ENCODE data around the gene CCDC82. TPM values are rescaled to one million over a fixed set of nuclear protein-coding genes. Genes with fewer than 3 reads are reported as not detected.
A peak's percentile ranks its signal among the peaks of the same experiment; 100 is the strongest.

CCDC82 gene
- total RNA-seq, 1 experiment from 2014 or later = 25.3 TPM

GRCh38 chr11:96390488-96390792, 728 bp upstream of the CCDC82 start:
- no peak for TF ChIP-seq TCF7L2 (IDR thresholded peaks at IDR 0.05; ENCODE audit: low read depth, low read length)
- TF ChIP-seq SIN3A (IDR thresholded peaks at IDR 0.05; ENCODE audit: borderline replicate concordance, insufficient read depth, low read depth, low read length) = no peak
- TF ChIP-seq REST (IDR thresholded peaks at IDR 0.05; ENCODE audit: insufficient read depth in 1 of 2, low read depth in 2 of 2, low read length in 1 of 2) = no peak
- no peak for TF ChIP-seq CTCF (IDR thresholded peaks at IDR 0.05)
- no peak for TF ChIP-seq POLR2AphosphoS5 (IDR thresholded peaks at IDR 0.05; ENCODE audit: low read depth, low read length)
- intact Hi-C loops (cut with micrococcal nuclease; ENCODE audit: unreplicated experiment) (loop anchor here (10.0 kb wide), 2 partner anchors 336 to 556 kb away; no protein-coding TSS in a partner anchor), in situ Hi-C loops (cut with HindIII; ENCODE audit: low pct_unique_long_range_greater_than_20kb, low sequenced_read_pairs) (no loop called here)
- Histone ChIP-seq H3K4me3 (ENCODE audit: low read depth in 2 of 2, low read length in 2 of 2) (peak overlapping the region; percentile 81 to 84), H3K27ac (ENCODE audit: low read length) (peak overlapping the region; percentile 92), H3K4me1 (ENCODE audit: control insufficient read depth, insufficient read depth, low read length) (peaks cover 24% of the 10 kb centered on the region), H3K9me3 (ENCODE audit: control insufficient read depth, insufficient read depth, low read depth, low read length) (no peaks in the 10 kb centered on the region), H3K36me3 (ENCODE audit: control insufficient read depth, insufficient read depth, low read length) (peaks cover 2% of the 10 kb centered on the region), H3K27me3 (ENCODE audit: control insufficient read depth, insufficient read depth, low read length) (no peaks in the 10 kb centered on the region)
- ATAC-seq = 0 out of 2 replicates have a peak, but pooled peaks have one; percentile 1
- peak; percentile 22 for DNase-seq (ENCODE audit: low read depth, low spot score)
- BruUV-seq (replicated peaks) = TSS peak; percentile 94
- POLR2A ChIA-PET = interaction anchor here (0.5 kb wide), 2 partner anchors 34 to 240 kb away, joined by 4 to 6 read pairs; no protein-coding TSS in a partner anchor
- CTCF ChIA-PET = interaction anchor here (0.9 to 1.5 kb wide), 2 partner anchors 47 to 298 kb away, joined by 3 to 4 read pairs; no protein-coding TSS in a partner anchor

- in situ Hi-C loops (cut with HindIII; ENCODE audit: low pct_unique_long_range_greater_than_20kb, low sequenced_read_pairs) = no loop called here
- intact Hi-C loops (cut with micrococcal nuclease; ENCODE audit: unreplicated experiment) = no loop called here
- ChIA-PET POLR2A (interaction anchor here (0.6 to 1.3 kb wide), 8 partner anchors 32 to 1325 kb away, joined by 3 to 7 read pairs (median 3); partner anchors contain the start of gene MAML2), CTCF (interaction anchor here (0.6 to 1.5 kb wide), 6 partner anchors 46 to 1322 kb away, joined by 3 to 6 read pairs (median 4); no protein-coding TSS in a partner anchor)
- peak; percentile 78 for ATAC-seq
- TF ChIP-seq TCF7L2 (IDR thresholded peaks at IDR 0.05; ENCODE audit: low read depth, low read length) (no peak), SIN3A (IDR thresholded peaks at IDR 0.05; ENCODE audit: borderline replicate concordance, insufficient read depth, low read depth, low read length) (no peak), POLR2AphosphoS5 (IDR thresholded peaks at IDR 0.05; ENCODE audit: low read depth, low read length) (no peak), REST (IDR thresholded peaks at IDR 0.05; ENCODE audit: insufficient read depth in 1 of 2, low read depth in 2 of 2, low read length in 1 of 2) (no peak), CTCF (IDR thresholded peaks at IDR 0.05) (no peak)
- Histone ChIP-seq H3K4me1 (ENCODE audit: control insufficient read depth, insufficient read depth, low read length) (peaks cover 24% of the 10 kb centered on the region), H3K4me3 (ENCODE audit: low read depth in 2 of 2, low read length in 2 of 2) (peak overlapping the region; percentile 81 to 84), H3K27ac (ENCODE audit: low read length) (peak overlapping the region; percentile 92), H3K36me3 (ENCODE audit: control insufficient read depth, insufficient read depth, low read length) (peaks cover 8% of the 10 kb centered on the region), H3K27me3 (ENCODE audit: control insufficient read depth, insufficient read depth, low read length) (no peaks in the 10 kb centered on the region), H3K9me3 (ENCODE audit: control insufficient read depth, insufficient read depth, low read depth, low read length) (no peaks in the 10 kb centered on the region)
- BruUV-seq (replicated peaks) = no TSS peak
- no peak for DNase-seq (ENCODE audit: low read depth, low spot score)
Observed at GRCh38 chr11:96388891-96389719, 607 bp downstream of the CCDC82 start.

Data from Panc1 (cell line).